NCI-H1092 (cell line): Measurements from ENCODE around the gene CAPZA2.
"Not testable (repeated sequence)": the region's sequence is repeated elsewhere in the genome, so short reads cannot be mapped to it uniquely, and the experiment has no call there.

Source experiments
- DNase-seq: peaks from one replicate; lab custom pipeline; 2025; lab: John Stamatoyannopoulos, UW

Gene CAPZA2

GRCh38 chr7:116920359-116920758, 58.0 kb downstream of the CAPZA2 start:
- no peak for DNase-seq

- DNase-seq = no peak
These were observed 60.2 kb downstream of the CAPZA2 start for GRCh38 chr7:116922545-116922944.

GRCh38 chr7:116924741-116925140, 62.4 kb downstream of the CAPZA2 start:
- DNase-seq = no peak

GRCh38 chr7:116929021-116929420, 66.6 kb downstream of the CAPZA2 start:
- DNase-seq = no peak

GRCh38 chr7:116929914-116930913, 67.8 kb downstream of the CAPZA2 start:
- peak; percentile 71 for DNase-seq

GRCh38 chr7:116932566-116932965, 70.2 kb downstream of the CAPZA2 start:
- no peak for DNase-seq

- DNase-seq = no peak
These were observed 71.1 kb downstream of the CAPZA2 start for GRCh38 chr7:116933465-116933864.

- no peak for DNase-seq
These were observed 72.2 kb downstream of the CAPZA2 start for GRCh38 chr7:116934580-116934979.

- DNase-seq = not testable (repeated sequence)
These were observed 74.5 kb downstream of the CAPZA2 start for GRCh38 chr7:116936844-116937243.

- DNase-seq = no peak
These were observed 76.3 kb downstream of the CAPZA2 start for GRCh38 chr7:116938678-116939077.

GRCh38 chr7:116940689-116941370, 78.4 kb downstream of the CAPZA2 start:
- DNase-seq = no peak

GRCh38 chr7:116942504-116942903, 80.1 kb downstream of the CAPZA2 start:
- no peak for DNase-seq

GRCh38 chr7:116948934-116949333, 86.5 kb downstream of the CAPZA2 start:
- peak; percentile 24 for DNase-seq

- DNase-seq = no peak
These were observed 87.8 kb downstream of the CAPZA2 start for GRCh38 chr7:116949941-116950801.

GRCh38 chr7:116950889-116951351, 88.5 kb downstream of the CAPZA2 start:
- DNase-seq = no peak

- no peak for DNase-seq
These were observed 89.2 kb downstream of the CAPZA2 start for GRCh38 chr7:116951366-116952292.

GRCh38 chr7:116952635-116953371, 90.4 kb downstream of the CAPZA2 start:
- peak; percentile 61 for DNase-seq

- peak; percentile 33 for DNase-seq
These were observed 91.1 kb downstream of the CAPZA2 start, which contains the start of gene ST7 for GRCh38 chr7:116953372-116953905. TSS of gene ST7 (plus strand) at chr7:116953501. CDS start at chr7:116953541, 40 bp downstream.
